PC-9 (cell line): ENCODE results near the gene REL. TPM values are rescaled to one million over a fixed set of nuclear protein-coding genes. Genes with fewer than 3 reads are reported as not detected.

Experiments
- BruUV-seq: library from RNA; stranded (reverse); fragments of 400-500 nt; replicated peaks from 2 replicates; lab custom pipeline; 2021; lab: Mats Ljungman, UMichigan
- CTCF ChIA-PET: fragments of 300-600 bp; sonication (Branson Sonifier 250); formaldehyde crosslinking; loops from one replicate; lab custom pipeline; 2022; ENCODE audit warnings: antibody characterized with exemption; lab: Charles Lee
- POLR2A ChIA-PET: fragments of 300-600 bp; sonication (Branson Sonifier 250); formaldehyde crosslinking; loops from one replicate; lab custom pipeline; 2022; ENCODE audit warnings: antibody characterized with exemption; ENCODE audit not compliant: unreplicated experiment; lab: Charles Lee
- DNase-seq, 2 experiments: peaks; one replicate each; pipeline versions ENCODE4 v3.0.0 to v3.0.0-alpha.2; 2015 to 2022; ENCODE audit warnings: mixed read lengths in 1 of 2
- H2AFZ ChIP-seq: fragments of 200-600 bp; sonication (generic); 2 replicates; pipeline ENCODE4 v1.8.1; 2017; ENCODE audit warnings: antibody characterized with exemption
- H3F3A ChIP-seq: fragments of 200-600 bp; sonication (generic); 2 replicates; pipeline ENCODE4 v1.8.1; 2017; ENCODE audit warnings: antibody characterized with exemption, mild to moderate bottlenecking, low read depth; ENCODE audit not compliant: insufficient read depth
- H3K27ac ChIP-seq: fragments of 200-600 bp; sonication (generic); 2 replicates; pipeline ENCODE4 v1.6.1; 2016; ENCODE audit warnings: mixed run types
- H3K27me3 ChIP-seq: fragments of 200-600 bp; sonication (generic); 2 replicates; pipeline ENCODE4 v1.6.1; 2016; ENCODE audit warnings: low read depth, mixed run types; ENCODE audit not compliant: insufficient read depth
- H3K36me3 ChIP-seq: fragments of 200-600 bp; sonication (generic); 2 replicates; pipeline ENCODE4 v1.6.1; 2016; ENCODE audit warnings: low read depth, mixed run types
- H3K4me1 ChIP-seq: fragments of 200-600 bp; sonication (generic); replicated peaks from 2 replicates; pipeline ENCODE4 v1.6.1; 2016; ENCODE audit warnings: mixed run types; ENCODE audit not compliant: insufficient read depth
- H3K4me2 ChIP-seq: fragments of 200-600 bp; sonication (generic); 2 replicates; pipeline ENCODE4 v1.6.1; 2017; ENCODE audit warnings: mixed run types
- H3K4me3 ChIP-seq: fragments of 200-600 bp; sonication (generic); 2 replicates; pipeline ENCODE4 v1.6.1; 2016; ENCODE audit warnings: mixed run types
- H3K79me2 ChIP-seq: fragments of 200-600 bp; sonication (generic); 2 replicates; pipeline ENCODE4 v1.6.1; 2017; ENCODE audit warnings: low read depth, mixed run types
- H3K9me2 ChIP-seq: fragments of 200-600 bp; sonication (generic); 2 replicates; pipeline ENCODE4 v1.8.1; 2017; ENCODE audit warnings: mild to moderate bottlenecking; ENCODE audit not compliant: insufficient read depth
- H3K9me3 ChIP-seq: fragments of 200-600 bp; sonication (generic); 2 replicates; pipeline ENCODE4 v1.8.1; 2016; ENCODE audit warnings: low read depth; ENCODE audit not compliant: insufficient read depth
- H4K20me1 ChIP-seq: fragments of 200-600 bp; sonication (generic); 2 replicates; pipeline ENCODE4 v1.8.1; 2017; ENCODE audit not compliant: insufficient read depth
- CTCF ChIP-seq: fragments of 200-600 bp; sonication (generic); conservative IDR thresholded peaks from 2 replicates; pipeline ENCODE4 v1.6.1; 2017; ENCODE audit warnings: mixed run types, antibody characterized with exemption, mild to moderate bottlenecking, moderate library complexity
- EZH2 ChIP-seq: fragments of 200-600 bp; sonication (generic); IDR thresholded peaks from 2 replicates; pipeline ENCODE4 v1.8.0; 2017; ENCODE audit warnings: antibody characterized with exemption, low read depth
- intact Hi-C: fragments of 100-400 bp; cut with micrococcal nuclease; formaldehyde crosslinking; loops from one replicate; pipeline ENCODE4 v1.10.0; 2022; ENCODE audit not compliant: unreplicated experiment
- total RNA-seq: library from RNA; stranded (reverse); gene quantifications from 2 replicates; pipeline ENCODE4 v1.2.3, GENCODE V29; 2021

The REL gene
- total RNA-seq, 1 experiment from 2014 or later: 13.3 TPM

DNA sequence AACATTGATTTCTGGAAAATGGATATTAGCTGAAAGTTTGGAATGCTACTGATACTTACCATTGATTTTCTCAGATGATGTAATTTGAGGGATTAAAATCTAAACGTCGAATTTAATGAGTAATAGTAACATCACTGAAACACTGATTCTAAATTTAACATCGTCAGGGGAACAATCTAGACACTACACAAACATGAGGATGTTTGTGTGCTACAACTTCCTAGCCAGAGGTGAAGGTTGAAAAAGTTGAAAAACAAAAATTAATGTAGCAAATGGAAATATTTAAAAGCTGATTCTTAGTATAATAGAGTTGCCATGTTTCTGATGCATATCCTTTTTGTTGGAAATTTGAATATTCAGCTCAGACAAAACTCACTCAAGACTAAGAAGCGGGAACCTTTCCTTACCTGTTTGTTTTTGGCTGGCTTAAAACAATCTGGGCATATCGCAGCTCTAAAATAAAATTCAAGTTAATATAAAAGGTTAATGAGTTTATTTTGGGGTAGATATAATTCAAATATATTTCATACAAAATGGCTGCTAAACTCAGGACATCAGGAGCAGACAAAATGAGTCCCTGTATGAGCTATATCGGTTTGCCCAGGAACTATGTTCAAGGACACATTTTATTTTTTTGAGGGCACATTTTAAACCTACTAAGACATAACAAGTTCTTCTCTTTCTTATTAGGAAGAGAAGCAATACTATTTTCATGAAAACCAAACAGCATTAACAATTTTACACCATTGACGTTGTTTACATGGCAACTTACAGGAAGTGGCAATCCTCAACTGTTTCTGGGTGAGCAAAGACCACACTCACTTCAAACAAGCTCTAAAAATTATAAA lies 83.5 kb downstream of the REL start:
- H3K27me3 ChIP-seq: no peaks in the 10 kb centered on the region
- no peak for DNase-seq
- H3K27ac ChIP-seq: no peak overlapping the region
- no peak for TF ChIP-seq CTCF
- no peak for TF ChIP-seq EZH2
- H2AFZ ChIP-seq: no peak overlapping the region
- H3K4me1 ChIP-seq: peaks cover 52% of the 10 kb centered on the region
- POLR2A ChIA-PET: interaction anchor here (0.7 kb wide), 1 partner anchor 95 kb away, joined by 3 read pairs; no protein-coding TSS in a partner anchor
- no peak overlapping the region for H3K4me3 ChIP-seq
- intact Hi-C loops: no loop called here
- CTCF ChIA-PET: no interaction called here
- H3K36me3 ChIP-seq: 0 out of 2 replicates have a peak, but pooled peaks cover 2% of the 10 kb centered on the region
- BruUV-seq: no TSS peak
- H3K79me2 ChIP-seq: no peaks in the 10 kb centered on the region
- no peaks in the 10 kb centered on the region for H4K20me1 ChIP-seq
- H3K9me2 ChIP-seq: no peaks in the 10 kb centered on the region
- H3K4me2 ChIP-seq: peak overlapping the region; percentile 28
- H3K9me3 ChIP-seq: no peaks in the 10 kb centered on the region
- H3F3A ChIP-seq: peaks cover 12% of the 10 kb centered on the region

- POLR2A ChIA-PET: no interaction called here
- Histone ChIP-seq H3K4me1 (peaks cover 46% of the 10 kb centered on the region), H4K20me1 (no peaks in the 10 kb centered on the region), H3K79me2 (no peaks in the 10 kb centered on the region), H3F3A (peaks cover 12% of the 10 kb centered on the region), H3K9me2 (no peaks in the 10 kb centered on the region), H3K36me3 (0 out of 2 replicates have a peak, but pooled peaks cover under 1% of the 10 kb centered on the region), H3K4me2 (peak overlapping the region; percentile 28), H3K27me3 (no peaks in the 10 kb centered on the region), H3K27ac (no peak overlapping the region), H3K9me3 (no peaks in the 10 kb centered on the region), H3K4me3 (no peak overlapping the region), H2AFZ (no peak overlapping the region)
- BruUV-seq: no TSS peak
- TF ChIP-seq EZH2: no peak
- no peak for TF ChIP-seq CTCF
- CTCF ChIA-PET: no interaction called here
- intact Hi-C loops: no loop called here
- DNase-seq: peak in 1 of 2 experiments; percentile 47
These were observed 84.1 kb downstream of the REL start for GRCh38 chr2:60965499-60965785.

GRCh38 chr2:60966507-60967405 lies 85.4 kb downstream of the REL start:
- peaks cover 4% of the 10 kb centered on the region for H3F3A ChIP-seq
- H3K4me3 ChIP-seq: no peak overlapping the region
- no peaks in the 10 kb centered on the region for H4K20me1 ChIP-seq
- H3K27me3 ChIP-seq: no peaks in the 10 kb centered on the region
- POLR2A ChIA-PET: no interaction called here
- no peak overlapping the region for H3K4me2 ChIP-seq
- TF ChIP-seq EZH2 (no peak), CTCF (no peak)
- H3K9me3 ChIP-seq: no peaks in the 10 kb centered on the region
- peaks cover 39% of the 10 kb centered on the region for H3K4me1 ChIP-seq
- H3K9me2 ChIP-seq: no peaks in the 10 kb centered on the region
- no peak for DNase-seq
- no TSS peak for BruUV-seq
- CTCF ChIA-PET: interaction anchor here (0.5 to 0.6 kb wide), 3 partner anchors 10 to 37 kb away, joined by 3 to 13 read pairs (median 4); no protein-coding TSS in a partner anchor
- no peak overlapping the region for H3K27ac ChIP-seq
- H2AFZ ChIP-seq: no peak overlapping the region
- intact Hi-C loops: no loop called here
- no peaks in the 10 kb centered on the region for H3K36me3 ChIP-seq
- no peaks in the 10 kb centered on the region for H3K79me2 ChIP-seq
